ENCODE data around the gene ANKRD44.
"Not testable (repeated sequence)": the region's sequence is repeated elsewhere in the genome, so short reads cannot be mapped to it uniquely, and the experiment has no call there.

ANKRD44 gene

GRCh38 chr2:197349699-197350098 lies 39.1 kb upstream of the ANKRD44 start:
- no peaks in the 10 kb centered on the region for H3K9me3 ChIP-seq (ENCODE audit: insufficient read depth, low read length)
- H3K9ac ChIP-seq (ENCODE audit: insufficient read length, low read depth): no peak overlapping the region
- DNase-seq (ENCODE audit: low read depth, low spot score): no peak
- H3K36me3 ChIP-seq (ENCODE audit: insufficient read depth, insufficient read length, low read length): no peaks in the 10 kb centered on the region
- TF ChIP-seq ZNF274 (IDR thresholded peaks at IDR 0.05; ENCODE audit: low read depth, low read length): no peak
- no peak for TF ChIP-seq SUZ12 (IDR thresholded peaks at IDR 0.05; ENCODE audit: extremely low read depth, insufficient read depth, insufficient read length)
- TF ChIP-seq YY1 (IDR thresholded peaks at IDR 0.05; ENCODE audit: insufficient read depth, insufficient read length): no peak
- H3K27me3 ChIP-seq (ENCODE audit: insufficient read depth, insufficient read length): no peaks in the 10 kb centered on the region
- no peaks in the 10 kb centered on the region for H3K4me1 ChIP-seq (ENCODE audit: insufficient read depth, insufficient read length)
- no peak overlapping the region for H3K4me3 ChIP-seq (ENCODE audit: insufficient read length, low read depth)

GRCh38 chr2:197348721-197349360 lies 38.3 kb upstream of the ANKRD44 start:
- TF ChIP-seq YY1 (IDR thresholded peaks at IDR 0.05; ENCODE audit: insufficient read depth, insufficient read length): no peak
- TF ChIP-seq SUZ12 (IDR thresholded peaks at IDR 0.05; ENCODE audit: extremely low read depth, insufficient read depth, insufficient read length): no peak
- TF ChIP-seq ZNF274 (IDR thresholded peaks at IDR 0.05; ENCODE audit: low read depth, low read length): no peak
- Histone ChIP-seq H3K9ac (ENCODE audit: insufficient read length, low read depth) (no peak overlapping the region), H3K4me1 (ENCODE audit: insufficient read depth, insufficient read length) (no peaks in the 10 kb centered on the region), H3K9me3 (ENCODE audit: insufficient read depth, low read length) (no peaks in the 10 kb centered on the region), H3K4me3 (ENCODE audit: insufficient read length, low read depth) (no peak overlapping the region), H3K27me3 (ENCODE audit: insufficient read depth, insufficient read length) (no peaks in the 10 kb centered on the region), H3K36me3 (ENCODE audit: insufficient read depth, insufficient read length, low read length) (no peaks in the 10 kb centered on the region)
- DNase-seq (ENCODE audit: low read depth, low spot score): no peak

GRCh38 chr2:197345846-197346370 lies 35.3 kb upstream of the ANKRD44 start:
- Histone ChIP-seq H3K4me1 (ENCODE audit: insufficient read depth, insufficient read length) (no peaks in the 10 kb centered on the region), H3K36me3 (ENCODE audit: insufficient read depth, insufficient read length, low read length) (no peaks in the 10 kb centered on the region), H3K27me3 (ENCODE audit: insufficient read depth, insufficient read length) (no peaks in the 10 kb centered on the region), H3K9ac (ENCODE audit: insufficient read length, low read depth) (no peak overlapping the region), H3K4me3 (ENCODE audit: insufficient read length, low read depth) (no peak overlapping the region), H3K9me3 (ENCODE audit: insufficient read depth, low read length) (no peaks in the 10 kb centered on the region)
- TF ChIP-seq ZNF274 (IDR thresholded peaks at IDR 0.05; ENCODE audit: low read depth, low read length) (no peak), YY1 (IDR thresholded peaks at IDR 0.05; ENCODE audit: insufficient read depth, insufficient read length) (no peak), SUZ12 (IDR thresholded peaks at IDR 0.05; ENCODE audit: extremely low read depth, insufficient read depth, insufficient read length) (no peak)
- DNase-seq (ENCODE audit: low read depth, low spot score): no peak

- H3K9me3 ChIP-seq (ENCODE audit: insufficient read depth, low read length): not testable (repeated sequence)
These were observed 33.4 kb upstream of the ANKRD44 start for GRCh38 chr2:197343968-197344367.

GRCh38 chr2:197340591-197340990 lies 30.0 kb upstream of the ANKRD44 start:
- Histone ChIP-seq H3K4me1 (ENCODE audit: insufficient read depth, insufficient read length) (no peaks in the 10 kb centered on the region), H3K36me3 (ENCODE audit: insufficient read depth, insufficient read length, low read length) (no peaks in the 10 kb centered on the region), H3K4me3 (ENCODE audit: insufficient read length, low read depth) (no peak overlapping the region), H3K27me3 (ENCODE audit: insufficient read depth, insufficient read length) (no peaks in the 10 kb centered on the region), H3K9ac (ENCODE audit: insufficient read length, low read depth) (no peak overlapping the region), H3K9me3 (ENCODE audit: insufficient read depth, low read length) (no peaks in the 10 kb centered on the region)
- DNase-seq (ENCODE audit: low read depth, low spot score): no peak
- TF ChIP-seq SUZ12 (IDR thresholded peaks at IDR 0.05; ENCODE audit: extremely low read depth, insufficient read depth, insufficient read length): no peak
- no peak for TF ChIP-seq ZNF274 (IDR thresholded peaks at IDR 0.05; ENCODE audit: low read depth, low read length)
- TF ChIP-seq YY1 (IDR thresholded peaks at IDR 0.05; ENCODE audit: insufficient read depth, insufficient read length): no peak

More at GRCh38 chr2:197343968-197344367, 33.4 kb upstream of the ANKRD44 start:
- not testable (repeated sequence) for DNase-seq (ENCODE audit: low read depth, low spot score); H3K4me3 ChIP-seq (ENCODE audit: insufficient read length, low read depth); H3K9ac ChIP-seq (ENCODE audit: insufficient read length, low read depth); H3K27me3 ChIP-seq (ENCODE audit: insufficient read depth, insufficient read length); H3K36me3 ChIP-seq (ENCODE audit: insufficient read depth, insufficient read length, low read length); H3K4me1 ChIP-seq (ENCODE audit: insufficient read depth, insufficient read length)

DNA sequence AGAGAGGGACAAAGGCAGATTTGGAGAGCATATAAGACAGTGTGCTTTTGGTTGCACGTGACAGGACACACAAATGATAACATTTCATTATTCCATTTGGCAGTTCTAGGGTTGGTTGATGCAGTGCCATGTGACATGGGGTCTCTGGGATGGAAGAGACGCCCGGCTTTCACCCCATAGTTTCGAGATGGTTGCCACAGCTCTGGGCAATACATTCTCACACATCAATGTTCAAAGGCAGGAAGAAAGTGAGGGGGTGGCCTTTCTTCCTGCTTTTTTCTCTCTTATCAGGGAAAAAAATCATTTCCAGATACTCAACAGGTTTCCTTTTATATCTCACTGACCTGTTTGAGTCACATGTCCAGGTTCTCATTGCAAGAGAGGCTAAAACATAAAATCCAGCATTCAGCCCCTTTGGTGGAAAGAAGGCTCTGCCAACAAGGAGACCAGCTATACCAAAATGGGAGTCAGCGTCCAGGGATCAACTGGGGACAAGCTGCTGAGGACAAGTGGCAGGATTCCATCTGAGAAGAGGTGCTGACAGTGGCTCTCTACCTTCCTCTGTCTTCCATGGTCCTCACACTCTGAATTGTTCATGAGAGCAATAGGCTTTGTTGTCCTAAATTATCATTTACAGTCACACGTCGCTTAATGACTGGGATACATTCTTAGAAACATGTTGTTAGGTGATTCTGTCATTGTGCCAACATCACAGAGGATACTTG lies 29.1 kb upstream of the ANKRD44 start:
- DNase-seq (ENCODE audit: low read depth, low spot score): no peak
- TF ChIP-seq ZNF274 (IDR thresholded peaks at IDR 0.05; ENCODE audit: low read depth, low read length): no peak
- no peak for TF ChIP-seq YY1 (IDR thresholded peaks at IDR 0.05; ENCODE audit: insufficient read depth, insufficient read length)
- TF ChIP-seq SUZ12 (IDR thresholded peaks at IDR 0.05; ENCODE audit: extremely low read depth, insufficient read depth, insufficient read length): no peak
- H3K4me3 ChIP-seq (ENCODE audit: insufficient read length, low read depth): no peak overlapping the region

GRCh38 chr2:197339016-197339415 lies 28.4 kb upstream of the ANKRD44 start:
- TF ChIP-seq ZNF274 (IDR thresholded peaks at IDR 0.05; ENCODE audit: low read depth, low read length) (no peak), YY1 (IDR thresholded peaks at IDR 0.05; ENCODE audit: insufficient read depth, insufficient read length) (no peak), SUZ12 (IDR thresholded peaks at IDR 0.05; ENCODE audit: extremely low read depth, insufficient read depth, insufficient read length) (no peak)
- Histone ChIP-seq H3K36me3 (ENCODE audit: insufficient read depth, insufficient read length, low read length) (no peaks in the 10 kb centered on the region), H3K9ac (ENCODE audit: insufficient read length, low read depth) (no peak overlapping the region), H3K4me3 (ENCODE audit: insufficient read length, low read depth) (no peak overlapping the region), H3K9me3 (ENCODE audit: insufficient read depth, low read length) (no peaks in the 10 kb centered on the region), H3K27me3 (ENCODE audit: insufficient read depth, insufficient read length) (no peaks in the 10 kb centered on the region), H3K4me1 (ENCODE audit: insufficient read depth, insufficient read length) (no peaks in the 10 kb centered on the region)
- no peak for DNase-seq (ENCODE audit: low read depth, low spot score)

More for the DNA sequence above, 29.1 kb upstream of the ANKRD44 start:
- no peaks in the 10 kb centered on the region for H3K27me3 ChIP-seq (ENCODE audit: insufficient read depth, insufficient read length)
- H3K9ac ChIP-seq (ENCODE audit: insufficient read length, low read depth): no peak overlapping the region
- no peaks in the 10 kb centered on the region for H3K9me3 ChIP-seq (ENCODE audit: insufficient read depth, low read length)
- H3K4me1 ChIP-seq (ENCODE audit: insufficient read depth, insufficient read length): no peaks in the 10 kb centered on the region
- no peaks in the 10 kb centered on the region for H3K36me3 ChIP-seq (ENCODE audit: insufficient read depth, insufficient read length, low read length)
